ENCODE results near the gene TMEM234.

GRCh38 chr1:32186077-32186476 is 36.1 kb downstream of the TMEM234 start:
- TF ChIP-seq, protein P1, sequence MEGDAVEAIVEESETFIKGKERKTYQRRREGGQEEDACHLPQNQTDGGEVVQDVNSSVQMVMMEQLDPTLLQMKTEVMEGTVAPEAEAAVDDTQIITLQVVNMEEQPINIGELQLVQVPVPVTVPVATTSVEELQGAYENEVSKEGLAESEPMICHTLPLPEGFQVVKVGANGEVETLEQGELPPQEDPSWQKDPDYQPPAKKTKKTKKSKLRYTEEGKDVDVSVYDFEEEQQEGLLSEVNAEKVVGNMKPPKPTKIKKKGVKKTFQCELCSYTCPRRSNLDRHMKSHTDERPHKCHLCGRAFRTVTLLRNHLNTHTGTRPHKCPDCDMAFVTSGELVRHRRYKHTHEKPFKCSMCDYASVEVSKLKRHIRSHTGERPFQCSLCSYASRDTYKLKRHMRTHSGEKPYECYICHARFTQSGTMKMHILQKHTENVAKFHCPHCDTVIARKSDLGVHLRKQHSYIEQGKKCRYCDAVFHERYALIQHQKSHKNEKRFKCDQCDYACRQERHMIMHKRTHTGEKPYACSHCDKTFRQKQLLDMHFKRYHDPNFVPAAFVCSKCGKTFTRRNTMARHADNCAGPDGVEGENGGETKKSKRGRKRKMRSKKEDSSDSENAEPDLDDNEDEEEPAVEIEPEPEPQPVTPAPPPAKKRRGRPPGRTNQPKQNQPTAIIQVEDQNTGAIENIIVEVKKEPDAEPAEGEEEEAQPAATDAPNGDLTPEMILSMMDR (IDR thresholded peaks at IDR 0.05) = no peak
- TF ChIP-seq POLR2AphosphoS5 (IDR thresholded peaks at IDR 0.05) = no peak
- TF ChIP-seq POLR2A (IDR thresholded peaks at IDR 0.05) = no peak
